Loucy (cell line): ENCODE data around the gene GRID2IP.

ENCODE experiments used
- CTCF ChIP-seq: fragments of 200-600 bp; sonication (generic); conservative IDR thresholded peaks from 2 replicates; pipeline ENCODE4 v1.5.1; 2014; ENCODE audit warnings: mild to moderate bottlenecking, antibody characterized with exemption, low read length
- EZH2phosphoT487 ChIP-seq: fragments of 200-600 bp; IDR thresholded peaks from 2 replicates; pipeline ENCODE4 v1.6.1; 2018; ENCODE audit warnings: antibody characterized with exemption, mild to moderate bottlenecking, moderate library complexity, borderline replicate concordance

GRCh38 chr7:6475433-6476186 lies 75.7 kb downstream of the GRID2IP start:
- TF ChIP-seq CTCF (no peak), EZH2phosphoT487 (no peak)
